OCI-LY3 (cell line): ENCODE data around the gene FADS1.

Source experiments
- EZH2phosphoT487 ChIP-seq: fragments of 200-600 bp; shearing (Covaris generic); IDR thresholded peaks from 2 replicates; pipeline ENCODE4 v1.6.1; 2018; ENCODE audit warnings: antibody characterized with exemption, mixed run types, low read depth
- TF ChIP-seq, protein P1 (sequence below): fragments of 200-600, 300-600 bp; sonication (generic); IDR thresholded peaks from 2 replicates; pipeline ENCODE4 v1.5.1; 2014; ENCODE audit warnings: antibody characterized with exemption, low read length, low read depth

DNA sequence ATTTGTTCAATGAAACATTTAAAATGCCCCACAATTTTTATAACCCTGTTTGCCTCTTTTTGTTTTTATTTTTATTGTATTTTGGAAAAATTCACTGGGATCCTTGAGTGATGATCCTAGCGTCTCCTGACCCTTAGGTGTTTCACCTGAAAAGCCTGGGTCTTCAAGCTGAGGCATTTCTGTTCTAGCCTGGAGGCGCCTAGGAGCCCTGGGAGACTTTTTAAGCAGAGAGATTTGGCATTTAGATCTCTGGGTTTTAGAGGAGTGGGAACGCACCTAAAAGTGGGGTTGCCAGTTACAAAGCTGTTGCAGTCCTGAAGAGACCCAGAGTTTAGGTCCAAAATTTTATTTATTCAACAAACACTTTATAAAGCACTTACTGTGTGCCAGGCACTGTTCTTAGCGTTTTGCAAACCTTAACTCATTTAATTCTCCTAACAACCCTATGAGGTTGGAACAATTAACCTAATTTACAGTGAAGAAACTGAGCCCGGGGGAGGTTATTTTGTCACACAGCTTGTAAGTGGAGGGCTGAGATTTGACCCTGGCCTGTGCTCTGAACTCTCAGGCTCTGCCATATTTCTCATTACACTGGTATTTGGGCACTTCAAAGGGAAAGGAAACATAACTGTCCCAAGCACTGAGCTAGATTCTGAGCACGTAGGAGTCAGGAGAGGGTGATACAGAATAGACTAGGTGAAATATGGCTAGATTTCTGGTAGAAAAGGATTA is 834 bp upstream of the FADS1 start:
- TF ChIP-seq EZH2phosphoT487: no peak
- TF ChIP-seq, protein P1, sequence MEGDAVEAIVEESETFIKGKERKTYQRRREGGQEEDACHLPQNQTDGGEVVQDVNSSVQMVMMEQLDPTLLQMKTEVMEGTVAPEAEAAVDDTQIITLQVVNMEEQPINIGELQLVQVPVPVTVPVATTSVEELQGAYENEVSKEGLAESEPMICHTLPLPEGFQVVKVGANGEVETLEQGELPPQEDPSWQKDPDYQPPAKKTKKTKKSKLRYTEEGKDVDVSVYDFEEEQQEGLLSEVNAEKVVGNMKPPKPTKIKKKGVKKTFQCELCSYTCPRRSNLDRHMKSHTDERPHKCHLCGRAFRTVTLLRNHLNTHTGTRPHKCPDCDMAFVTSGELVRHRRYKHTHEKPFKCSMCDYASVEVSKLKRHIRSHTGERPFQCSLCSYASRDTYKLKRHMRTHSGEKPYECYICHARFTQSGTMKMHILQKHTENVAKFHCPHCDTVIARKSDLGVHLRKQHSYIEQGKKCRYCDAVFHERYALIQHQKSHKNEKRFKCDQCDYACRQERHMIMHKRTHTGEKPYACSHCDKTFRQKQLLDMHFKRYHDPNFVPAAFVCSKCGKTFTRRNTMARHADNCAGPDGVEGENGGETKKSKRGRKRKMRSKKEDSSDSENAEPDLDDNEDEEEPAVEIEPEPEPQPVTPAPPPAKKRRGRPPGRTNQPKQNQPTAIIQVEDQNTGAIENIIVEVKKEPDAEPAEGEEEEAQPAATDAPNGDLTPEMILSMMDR: no peak
